Middle frontal gyrus (tissue), 1 donor: ENCODE results near the gene BCAP29.

Experiments used
- DNase-seq: peaks from one replicate; pipeline ENCODE4 v3.0.0-alpha.2; 2015; ENCODE audit warnings: low spot score; ENCODE audit errors: extremely low spot score

The BCAP29 gene

GRCh38 chr7:107581387-107582013 lies 1.5 kb downstream of the BCAP29 start:
- no peak for DNase-seq

GRCh38 chr7:107582875-107583274 lies 2.8 kb downstream of the BCAP29 start:
- no peak for DNase-seq

GRCh38 chr7:107584716-107585115 lies 4.7 kb downstream of the BCAP29 start:
- no peak for DNase-seq

- DNase-seq = no peak
These were observed 8.6 kb downstream of the BCAP29 start for GRCh38 chr7:107588529-107589130.

- no peak for DNase-seq
These were observed 11.4 kb downstream of the BCAP29 start for GRCh38 chr7:107591421-107591820.

- no peak for DNase-seq
These were observed 12.4 kb downstream of the BCAP29 start for GRCh38 chr7:107592361-107593024.

- DNase-seq = no peak
These were observed 13.0 kb downstream of the BCAP29 start for GRCh38 chr7:107593025-107593410.

- DNase-seq = no peak
These were observed 15.1 kb downstream of the BCAP29 start for GRCh38 chr7:107594961-107595737.

GRCh38 chr7:107596881-107597581 lies 17.0 kb downstream of the BCAP29 start:
- DNase-seq = no peak

GRCh38 chr7:107597582-107597916 lies 17.5 kb downstream of the BCAP29 start:
- DNase-seq = no peak

GRCh38 chr7:107597953-107598352 lies 17.9 kb downstream of the BCAP29 start:
- no peak for DNase-seq

GRCh38 chr7:107599262-107599661 lies 19.2 kb downstream of the BCAP29 start:
- no peak for DNase-seq

- no peak for DNase-seq
These were observed 20.8 kb downstream of the BCAP29 start for GRCh38 chr7:107600816-107601215.

GRCh38 chr7:107605218-107605815 lies 25.3 kb downstream of the BCAP29 start:
- no peak for DNase-seq

GRCh38 chr7:107606303-107606702 lies 26.3 kb downstream of the BCAP29 start:
- no peak for DNase-seq

GRCh38 chr7:107609811-107610261 lies 29.8 kb downstream of the BCAP29 start:
- DNase-seq = no peak

GRCh38 chr7:107610323-107610722 lies 30.3 kb downstream of the BCAP29 start:
- DNase-seq = no peak

- no peak for DNase-seq
These were observed 33.4 kb downstream of the BCAP29 start for GRCh38 chr7:107613439-107613838.

GRCh38 chr7:107613948-107614347 lies 33.9 kb downstream of the BCAP29 start:
- DNase-seq = no peak

GRCh38 chr7:107614425-107614824 lies 34.4 kb downstream of the BCAP29 start:
- DNase-seq = no peak
